A549 (cell line): ENCODE measurements around the gene ALDH3B1. TPM values are rescaled to one million over a fixed set of nuclear protein-coding genes. Genes with fewer than 3 reads are reported as not detected.

Experiments
- ATAC-seq, 2 experiments: fragments of 200-7000 bp in 1 of 2; fragments of >200 bp in 1 of 2; cut with Nextera tagmentation in 1 of 2; cut with Tn5 transposase in 1 of 2; 3 replicates each; pipeline versions ENCODE4 v1.8.0 to v1.9.1; 2018 to 2020; ENCODE audit warnings: mild to moderate bottlenecking in 1 of 2, moderate library complexity in 1 of 2
- CTCF ChIA-PET: fragments of 300-600 bp; sonication (Branson Sonifier 250); formaldehyde crosslinking; extraction: SDS; loops from one replicate; lab custom pipeline; 2021; ENCODE audit warnings: antibody characterized with exemption, inconsistent platforms; lab: Yijun Ruan, JAX
- POLR2A ChIA-PET: fragments of 350-600 bp; formaldehyde crosslinking; extraction: SDS; loops from one replicate; lab custom pipeline; 2021; ENCODE audit warnings: antibody characterized with exemption, inconsistent platforms; lab: Yijun Ruan, JAX
- DNase-seq, 2 experiments: peaks; one replicate each; pipeline versions ENCODE4 v3.0.0 to v3.0.0-alpha.2; 2011 to 2016; ENCODE audit warnings: low read depth in 1 of 2, low spot score in 1 of 2
- FAIRE-seq: peaks from 2 replicates; lab custom pipeline; 2011; peaks lifted over from hg19 to GRCh38; lab: Jason Lieb, UNC
- H3K27ac ChIP-seq, 2 experiments: fragments of >200 bp; sonication (Bioruptor Twin); formaldehyde crosslinking; 3 replicates each; pipeline ENCODE4 v1.5.1; 2016 to 2017
- H3K4me1 ChIP-seq: fragments of >200 bp; sonication (Bioruptor Twin); formaldehyde crosslinking; 3 replicates; pipeline ENCODE4 v1.6.1; 2016
- H3K4me2 ChIP-seq: fragments of >200 bp; sonication (Bioruptor Twin); formaldehyde crosslinking; 3 replicates; pipeline ENCODE4 v1.6.1; 2016
- H3K4me3 ChIP-seq: fragments of >200 bp; sonication (Bioruptor Twin); formaldehyde crosslinking; 3 replicates; pipeline ENCODE4 v1.5.1; 2016
- H3K9me3 ChIP-seq: fragments of >200 bp; sonication (Bioruptor Twin); formaldehyde crosslinking; 3 replicates; pipeline ENCODE4 v1.6.1; 2016
- CEBPB ChIP-seq, 2 experiments: fragments of >200 bp in 1 of 2; sonication (Bioruptor Twin) in 1 of 2; formaldehyde crosslinking in 1 of 2; IDR thresholded peaks; 2 replicates each; pipeline ENCODE4 v1.6.1; 2012 to 2016
- FOSB ChIP-seq: fragments of 250-450 bp; sonication (Bioruptor Pico); IDR thresholded peaks from 2 replicates; pipeline ENCODE4 v1.5.0; 2020; ENCODE audit warnings: mild to moderate bottlenecking, moderate library complexity
- HEYL ChIP-seq: fragments of 250-450 bp; sonication (Bioruptor Pico); IDR thresholded peaks from 2 replicates; pipeline ENCODE4 v1.8.0; 2021; ENCODE audit warnings: mild to moderate bottlenecking, moderate library complexity
- HOXA7 ChIP-seq: fragments of 250-450 bp; sonication (Bioruptor Pico); IDR thresholded peaks from 2 replicates; pipeline ENCODE4 v1.5.0; 2020; ENCODE audit warnings: mild to moderate bottlenecking, moderate library complexity
- HOXB13 ChIP-seq: fragments of 250-450 bp; sonication (Bioruptor Pico); IDR thresholded peaks from 2 replicates; pipeline ENCODE4 v1.5.0; 2020; ENCODE audit warnings: low read depth, mild to moderate bottlenecking, moderate library complexity
- JUN ChIP-seq, 2 experiments: fragments of >200 bp; sonication (Bioruptor Twin); formaldehyde crosslinking; IDR thresholded peaks; 2 replicates in 1 of 2; 3 replicates in 1 of 2; pipeline ENCODE4 v1.6.1; 2016 to 2017
- JUNB ChIP-seq: fragments of >200 bp; sonication (Bioruptor Twin); formaldehyde crosslinking; IDR thresholded peaks from 2 replicates; pipeline ENCODE4 v1.6.1; 2016
- KDM1A ChIP-seq: fragments of 200-600 bp; sonication (generic); IDR thresholded peaks from 2 replicates; pipeline ENCODE4 v1.6.1; 2016; ENCODE audit warnings: low read depth, mild to moderate bottlenecking
- NPAS2 ChIP-seq: fragments of 250-450 bp; sonication (Bioruptor Pico); IDR thresholded peaks from 2 replicates; pipeline ENCODE4 v1.8.0; 2022; ENCODE audit warnings: mild to moderate bottlenecking, moderate library complexity, borderline replicate concordance
- POLR2AphosphoS2 ChIP-seq: conservative IDR thresholded peaks from 2 replicates; pipeline ENCODE4 v1.6.1; 2012; ENCODE audit warnings: low read length, improper control_type of control experiment, inconsistent platforms
- SREBF2 ChIP-seq: fragments of 450-650 bp; IDR thresholded peaks from 2 replicates; pipeline ENCODE4 v1.6.1; 2014; ENCODE audit warnings: mild to moderate bottlenecking, moderate library complexity
- TFCP2L1 ChIP-seq: fragments of 250-450 bp; sonication (Bioruptor Pico); IDR thresholded peaks from 2 replicates; pipeline ENCODE4 v1.5.0; 2021; ENCODE audit warnings: mild to moderate bottlenecking
- WGBS: methylation state at CpG from one replicate; pipeline ENCODE4 v1.1.6; 2017; ENCODE audit errors: missing lambda C conversion rate; 5-methylcytosine and 5-hydroxymethylcytosine counted together
- polyA plus RNA-seq, 4 experiments: library from polyadenylated mRNA; depleted of rRNA in 3 of 4; stranded (reverse); fragments of >200 nt; fragmentation: RNase III in 1 of 4; extraction: RNeasy Plus Mini Kit Qiagen cat#74134 plus additional on column Dnase treatment in 1 of 4; gene quantifications; 2 replicates in 3 of 4; 3 replicates in 1 of 4; pipeline ENCODE4 v1.2.3, GENCODE V29; 2011 to 2017
- TF ChIP-seq, protein P1 (sequence below): fragments of 200-600 bp; sonication (generic); IDR thresholded peaks from 2 replicates; pipeline ENCODE4 v1.6.1; 2016; ENCODE audit warnings: antibody characterized with exemption, mild to moderate bottlenecking, moderate library complexity
- TF ChIP-seq, protein P2 (sequence below): fragments of 250-450 bp; sonication (Bioruptor Pico); IDR thresholded peaks from 2 replicates; pipeline ENCODE4 v1.5.0; 2020; ENCODE audit warnings: low read depth, mild to moderate bottlenecking, moderate library complexity
- TF ChIP-seq, protein P3 (sequence below): fragments of >200 bp; sonication (Bioruptor Twin); formaldehyde crosslinking; IDR thresholded peaks from 2 replicates; pipeline ENCODE4 v1.6.1; 2016
- TF ChIP-seq, protein P4 (sequence below): fragments of 150-350 bp; IDR thresholded peaks from 2 replicates; pipeline ENCODE4 v1.6.1; 2014; ENCODE audit warnings: low read depth, mild to moderate bottlenecking, low read length
- TF ChIP-seq, protein P5 (sequence below): fragments of >200 bp; sonication (Bioruptor Twin); formaldehyde crosslinking; IDR thresholded peaks from 3 replicates; pipeline ENCODE4 v1.6.1; 2016

ALDH3B1 gene
- polyA plus RNA-seq, 2 of the 4 experiments (the other 2 are of a cell fraction) = 93.7 to 130 TPM

DNA sequence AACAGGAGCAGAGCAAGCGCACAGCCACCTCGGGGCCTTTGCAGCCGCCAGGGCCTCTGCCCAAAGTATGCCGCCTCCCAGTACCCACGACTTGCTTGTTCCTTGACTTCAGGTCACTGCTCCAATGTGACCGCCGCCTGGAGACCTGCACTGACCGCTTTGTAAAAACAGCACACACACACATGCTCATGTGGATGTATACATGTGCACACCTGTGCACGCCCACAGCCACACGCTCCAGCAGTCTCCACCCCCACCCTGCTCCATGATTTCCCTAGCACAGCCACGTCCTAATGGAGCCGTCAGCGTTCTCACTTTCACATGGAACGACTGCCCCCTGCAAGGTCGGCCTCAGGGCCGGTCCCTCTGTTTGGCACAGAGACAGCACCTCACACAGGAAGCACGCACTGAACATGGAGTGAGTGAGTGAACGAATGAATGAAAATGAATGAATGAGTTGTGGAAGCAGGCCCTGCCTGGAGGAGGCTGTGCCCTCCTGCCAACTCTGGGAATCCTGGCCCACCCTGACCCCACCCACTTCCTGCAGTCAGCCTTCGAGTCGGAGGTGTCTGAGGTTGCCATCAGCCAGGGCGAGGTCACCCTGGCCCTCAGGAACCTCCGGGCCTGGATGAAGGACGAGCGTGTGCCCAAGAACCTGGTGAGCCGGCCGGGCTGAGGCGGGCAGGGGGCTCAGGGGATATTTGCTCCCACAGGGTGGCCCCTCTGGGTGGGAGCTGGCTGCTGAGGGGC, 8.0 kb downstream of the ALDH3B1 start (continued):
- TF ChIP-seq, protein P1, sequence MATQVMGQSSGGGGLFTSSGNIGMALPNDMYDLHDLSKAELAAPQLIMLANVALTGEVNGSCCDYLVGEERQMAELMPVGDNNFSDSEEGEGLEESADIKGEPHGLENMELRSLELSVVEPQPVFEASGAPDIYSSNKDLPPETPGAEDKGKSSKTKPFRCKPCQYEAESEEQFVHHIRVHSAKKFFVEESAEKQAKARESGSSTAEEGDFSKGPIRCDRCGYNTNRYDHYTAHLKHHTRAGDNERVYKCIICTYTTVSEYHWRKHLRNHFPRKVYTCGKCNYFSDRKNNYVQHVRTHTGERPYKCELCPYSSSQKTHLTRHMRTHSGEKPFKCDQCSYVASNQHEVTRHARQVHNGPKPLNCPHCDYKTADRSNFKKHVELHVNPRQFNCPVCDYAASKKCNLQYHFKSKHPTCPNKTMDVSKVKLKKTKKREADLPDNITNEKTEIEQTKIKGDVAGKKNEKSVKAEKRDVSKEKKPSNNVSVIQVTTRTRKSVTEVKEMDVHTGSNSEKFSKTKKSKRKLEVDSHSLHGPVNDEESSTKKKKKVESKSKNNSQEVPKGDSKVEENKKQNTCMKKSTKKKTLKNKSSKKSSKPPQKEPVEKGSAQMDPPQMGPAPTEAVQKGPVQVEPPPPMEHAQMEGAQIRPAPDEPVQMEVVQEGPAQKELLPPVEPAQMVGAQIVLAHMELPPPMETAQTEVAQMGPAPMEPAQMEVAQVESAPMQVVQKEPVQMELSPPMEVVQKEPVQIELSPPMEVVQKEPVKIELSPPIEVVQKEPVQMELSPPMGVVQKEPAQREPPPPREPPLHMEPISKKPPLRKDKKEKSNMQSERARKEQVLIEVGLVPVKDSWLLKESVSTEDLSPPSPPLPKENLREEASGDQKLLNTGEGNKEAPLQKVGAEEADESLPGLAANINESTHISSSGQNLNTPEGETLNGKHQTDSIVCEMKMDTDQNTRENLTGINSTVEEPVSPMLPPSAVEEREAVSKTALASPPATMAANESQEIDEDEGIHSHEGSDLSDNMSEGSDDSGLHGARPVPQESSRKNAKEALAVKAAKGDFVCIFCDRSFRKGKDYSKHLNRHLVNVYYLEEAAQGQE = no peak
- TF ChIP-seq HOXB13 (CRISPR knock-in tag) (no peak), HOXA7 (no peak), JUNB (no peak), TFCP2L1 (CRISPR knock-in tag) (0 out of 2 replicates have a peak, but pooled peaks have one; percentile 30)
- TF ChIP-seq, protein P2, sequence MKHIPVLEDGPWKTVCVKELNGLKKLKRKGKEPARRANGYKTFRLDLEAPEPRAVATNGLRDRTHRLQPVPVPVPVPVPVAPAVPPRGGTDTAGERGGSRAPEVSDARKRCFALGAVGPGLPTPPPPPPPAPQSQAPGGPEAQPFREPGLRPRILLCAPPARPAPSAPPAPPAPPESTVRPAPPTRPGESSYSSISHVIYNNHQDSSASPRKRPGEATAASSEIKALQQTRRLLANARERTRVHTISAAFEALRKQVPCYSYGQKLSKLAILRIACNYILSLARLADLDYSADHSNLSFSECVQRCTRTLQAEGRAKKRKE (CRISPR knock-in tag) = no peak

DNA sequence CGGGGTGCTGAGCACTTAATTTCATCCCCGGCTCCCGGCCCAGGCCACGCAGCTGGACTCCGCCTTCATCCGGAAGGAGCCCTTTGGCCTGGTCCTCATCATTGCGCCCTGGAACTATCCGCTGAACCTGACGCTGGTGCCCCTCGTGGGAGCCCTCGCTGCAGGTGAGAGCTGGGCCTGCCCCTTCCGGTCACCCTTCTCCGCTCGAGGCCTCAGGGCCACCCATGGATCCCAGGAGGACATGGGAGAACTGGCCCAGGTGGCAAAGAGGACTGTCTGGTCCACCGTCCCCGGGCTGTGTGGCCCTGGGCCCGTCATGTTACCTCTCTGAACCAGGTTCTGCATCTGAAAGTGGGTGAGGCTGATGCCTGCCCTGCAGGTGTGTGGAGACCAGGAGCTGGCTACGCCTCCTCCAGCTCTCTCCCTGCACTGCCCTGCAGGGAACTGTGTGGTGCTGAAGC, 8.6 kb downstream of the ALDH3B1 start:
- no peak overlapping the region for H3K4me3 ChIP-seq
- ChIA-PET CTCF (interaction anchor here (0.6 to 12.3 kb wide), 6 partner anchors 10 to 1302 kb away, joined by 3 to 204 read pairs (median 10); partner anchors contain the start of genes ALDH3B1, NDUFS8, TCIRG1 and UNC93B1), POLR2A (interaction anchor here (0.6 to 2.8 kb wide), 4 partner anchors 8 to 119 kb away, joined by 3 to 22 read pairs (median 4); partner anchors contain the start of genes ALDH3B1 and NDUFS8)
- H3K4me1 ChIP-seq = peaks cover 70% of the 10 kb centered on the region
- no peaks in the 10 kb centered on the region for H3K9me3 ChIP-seq
- WGBS = 90% methylated on average over 13 of the region's 18 CpGs
- ATAC-seq (no peak), FAIRE-seq (no peak), DNase-seq (no peak)
- peak overlapping the region; percentile 96; the same call in 2 of the 3 replicates for H3K4me2 ChIP-seq
- H3K27ac ChIP-seq = peak overlapping the region; percentile 99 to 100
- TF ChIP-seq JUN (IDR thresholded peaks at IDR 0.05) (0 out of 5 replicates have a peak, but pooled peaks have one; percentile 3 to 7), SREBF2 (no peak)

DNA sequence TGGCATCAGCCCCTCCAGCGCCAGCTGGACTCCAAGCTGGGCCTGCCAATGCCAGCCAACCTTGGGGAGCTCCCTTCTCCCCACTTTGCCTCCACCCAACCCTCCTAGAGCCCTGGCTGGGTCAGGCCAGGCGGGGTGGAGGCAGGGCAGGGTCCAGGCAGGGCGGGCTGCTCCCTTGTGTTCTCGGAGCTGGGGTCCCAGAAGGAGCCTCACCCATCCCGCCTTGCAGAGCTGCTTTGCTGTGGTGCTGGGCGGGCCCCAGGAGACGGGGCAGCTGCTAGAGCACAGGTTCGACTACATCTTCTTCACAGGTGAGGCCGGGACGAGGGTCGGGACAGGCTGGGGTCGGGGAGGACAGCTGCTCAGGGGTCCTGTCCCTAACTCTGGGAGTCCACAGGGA, 9.4 kb downstream of the ALDH3B1 start:
- CTCF ChIA-PET = interaction anchor here (0.6 to 12.3 kb wide), 8 partner anchors 10 to 1302 kb away, joined by 3 to 204 read pairs (median 4); partner anchors contain the start of genes ALDH3B1, NDUFS8, TCIRG1 and UNC93B1
- ATAC-seq = no peak
- Histone ChIP-seq H3K9me3 (no peaks in the 10 kb centered on the region), H3K27ac (peak overlapping the region; percentile 99 to 100), H3K4me1 (peaks cover 66% of the 10 kb centered on the region), H3K4me2 (peak overlapping the region; percentile 41; the same call in 2 of the 3 replicates)
- DNase-seq = no peak
- FAIRE-seq = no peak
- TF ChIP-seq, protein P2 (CRISPR knock-in tag) = no peak
- TF ChIP-seq, protein P3, sequence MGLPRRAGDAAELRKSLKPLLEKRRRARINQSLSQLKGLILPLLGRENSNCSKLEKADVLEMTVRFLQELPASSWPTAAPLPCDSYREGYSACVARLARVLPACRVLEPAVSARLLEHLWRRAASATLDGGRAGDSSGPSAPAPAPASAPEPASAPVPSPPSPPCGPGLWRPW = no peak
- TF ChIP-seq SREBF2 (no peak), CEBPB (IDR thresholded peaks at IDR 0.05) (no peak), JUN (IDR thresholded peaks at IDR 0.05) (no peak), NPAS2 (CRISPR knock-in tag) (no peak), FOSB (no peak), POLR2AphosphoS2 (no peak; the same call in 1 of the 2 replicates), KDM1A (no peak), HEYL (CRISPR knock-in tag) (no peak)
- TF ChIP-seq, protein P4, sequence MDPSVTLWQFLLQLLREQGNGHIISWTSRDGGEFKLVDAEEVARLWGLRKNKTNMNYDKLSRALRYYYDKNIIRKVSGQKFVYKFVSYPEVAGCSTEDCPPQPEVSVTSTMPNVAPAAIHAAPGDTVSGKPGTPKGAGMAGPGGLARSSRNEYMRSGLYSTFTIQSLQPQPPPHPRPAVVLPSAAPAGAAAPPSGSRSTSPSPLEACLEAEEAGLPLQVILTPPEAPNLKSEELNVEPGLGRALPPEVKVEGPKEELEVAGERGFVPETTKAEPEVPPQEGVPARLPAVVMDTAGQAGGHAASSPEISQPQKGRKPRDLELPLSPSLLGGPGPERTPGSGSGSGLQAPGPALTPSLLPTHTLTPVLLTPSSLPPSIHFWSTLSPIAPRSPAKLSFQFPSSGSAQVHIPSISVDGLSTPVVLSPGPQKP = no peak
- TF ChIP-seq, protein P5, sequence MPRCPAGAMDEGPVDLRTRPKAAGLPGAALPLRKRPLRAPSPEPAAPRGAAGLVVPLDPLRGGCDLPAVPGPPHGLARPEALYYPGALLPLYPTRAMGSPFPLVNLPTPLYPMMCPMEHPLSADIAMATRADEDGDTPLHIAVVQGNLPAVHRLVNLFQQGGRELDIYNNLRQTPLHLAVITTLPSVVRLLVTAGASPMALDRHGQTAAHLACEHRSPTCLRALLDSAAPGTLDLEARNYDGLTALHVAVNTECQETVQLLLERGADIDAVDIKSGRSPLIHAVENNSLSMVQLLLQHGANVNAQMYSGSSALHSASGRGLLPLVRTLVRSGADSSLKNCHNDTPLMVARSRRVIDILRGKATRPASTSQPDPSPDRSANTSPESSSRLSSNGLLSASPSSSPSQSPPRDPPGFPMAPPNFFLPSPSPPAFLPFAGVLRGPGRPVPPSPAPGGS = no peak
- TF ChIP-seq, protein P1 = no peak
- TF ChIP-seq, all 56 proteins: peak for 0
- POLR2A ChIA-PET = interaction anchor here (0.6 to 2.8 kb wide), 4 partner anchors 9 to 119 kb away, joined by 3 to 22 read pairs (median 4); partner anchors contain the start of genes ALDH3B1 and NDUFS8
- no peak overlapping the region for H3K4me3 ChIP-seq
- 92% methylated on average over 9 of the region's 12 CpGs for WGBS
